ENCODE measurements around the gene PRR4. TPM values are rescaled to one million over a fixed set of nuclear protein-coding genes. Genes with fewer than 3 reads are reported as not detected.
A peak's percentile ranks its signal among the peaks of the same experiment; 100 is the strongest.

Gene PRR4
- 1 to 10 TPM; 5.6 to 7.8 (median 5.9) TPM for polyA plus RNA-seq (ENCODE audit: insufficient read length in 3 of 3)

GRCh38 chr12:10849425-10849878, at the start of gene PRR4:
PRR4 (minus strand) TSS chr12:10849475; CDS start chr12:10849437, 38 bp downstream.
- no peak for DNase-seq (ENCODE audit: low read depth in 3 of 3, low spot score in 2 of 3)

GRCh38 chr12:10896854-10897253, 47.6 kb upstream of the PRR4 start:
- no peak for DNase-seq (ENCODE audit: low read depth in 3 of 3, low spot score in 2 of 3)

- DNase-seq (ENCODE audit: low read depth in 3 of 3, low spot score in 2 of 3) = no peak
These were observed 42.7 kb upstream of the PRR4 start for GRCh38 chr12:10891937-10892336.

GRCh38 chr12:10889226-10889625, 40.0 kb upstream of the PRR4 start:
- no peak for DNase-seq (ENCODE audit: low read depth in 3 of 3, low spot score in 2 of 3)

- DNase-seq (ENCODE audit: low read depth in 3 of 3, low spot score in 2 of 3) = no peak
These were observed 34.9 kb upstream of the PRR4 start, which contains the start of gene PRH1 for GRCh38 chr12:10884086-10884725. PRH1 (minus strand) TSS chr12:10884255; CDS start chr12:10884217, 38 bp downstream.

GRCh38 chr12:10873378-10873777, 24.1 kb upstream of the PRR4 start:
- DNase-seq (ENCODE audit: low read depth in 3 of 3, low spot score in 2 of 3) = no peak

GRCh38 chr12:10867381-10867780, 18.1 kb upstream of the PRR4 start:
- no peak for DNase-seq (ENCODE audit: low read depth in 3 of 3, low spot score in 2 of 3)

GRCh38 chr12:10863512-10864218, 14.4 kb upstream of the PRR4 start:
- DNase-seq (ENCODE audit: low read depth in 3 of 3, low spot score in 2 of 3) = no peak

- DNase-seq (ENCODE audit: low read depth in 3 of 3, low spot score in 2 of 3) = no peak
These were observed 12.1 kb upstream of the PRR4 start for GRCh38 chr12:10861366-10861765.

- no peak for DNase-seq (ENCODE audit: low read depth in 3 of 3, low spot score in 2 of 3)
These were observed 6.5 kb upstream of the PRR4 start for GRCh38 chr12:10855807-10856206.

GRCh38 chr12:10853776-10854175, 4.5 kb upstream of the PRR4 start:
- DNase-seq (ENCODE audit: low read depth in 3 of 3, low spot score in 2 of 3) = no peak

- no peak for DNase-seq (ENCODE audit: low read depth in 3 of 3, low spot score in 2 of 3)
These were observed 2.1 kb upstream of the PRR4 start for GRCh38 chr12:10851243-10851858.

GRCh38 chr12:10847744-10848143, 1.5 kb downstream of the PRR4 start:
- peak in 1 of 3 donors; percentile 2 for DNase-seq (ENCODE audit: low read depth in 3 of 3, low spot score in 2 of 3)

GRCh38 chr12:10842862-10843261, 6.4 kb downstream of the PRR4 start:
- DNase-seq (ENCODE audit: low read depth in 3 of 3, low spot score in 2 of 3) = no peak

GRCh38 chr12:10838461-10838860, 10.8 kb downstream of the PRR4 start:
- no peak for DNase-seq (ENCODE audit: low read depth in 3 of 3, low spot score in 2 of 3)

- DNase-seq (ENCODE audit: low read depth in 3 of 3, low spot score in 2 of 3) = no peak
These were observed 19.3 kb downstream of the PRR4 start for GRCh38 chr12:10829994-10830393.

- DNase-seq (ENCODE audit: low read depth in 3 of 3, low spot score in 2 of 3) = no peak
These were observed 23.0 kb downstream of the PRR4 start, which contains the start of gene TAS2R10 for GRCh38 chr12:10826258-10826657. TAS2R10 (minus strand) TSS chr12:10826358; CDS start chr12:10826269, 89 bp downstream.

GRCh38 chr12:10824957-10825356, 24.3 kb downstream of the PRR4 start:
- DNase-seq (ENCODE audit: low read depth in 3 of 3, low spot score in 2 of 3) = no peak

GRCh38 chr12:10811883-10812536, 37.3 kb downstream of the PRR4 start:
- no peak for DNase-seq (ENCODE audit: low read depth in 3 of 3, low spot score in 2 of 3)

GRCh38 chr12:10810068-10810467, 39.2 kb downstream of the PRR4 start, which contains the start of gene TAS2R9:
TAS2R9 (minus strand) TSS chr12:10810168; CDS start chr12:10810075, 93 bp downstream.
- no peak for DNase-seq (ENCODE audit: low read depth in 3 of 3, low spot score in 2 of 3)

- no peak for DNase-seq (ENCODE audit: low read depth in 3 of 3, low spot score in 2 of 3)
These were observed 42.1 kb downstream of the PRR4 start, which contains the start of gene TAS2R8 for GRCh38 chr12:10807186-10807585. TAS2R8 (minus strand) TSS chr12:10807286; CDS start chr12:10806980, 306 bp downstream.

Data from right renal cortex interstitium (tissue), 3 donors.